Right cardiac atrium (tissue), 5 donors: Measurements from ENCODE around the gene CTSS. TPM values are rescaled to one million over a fixed set of nuclear protein-coding genes. Genes with fewer than 3 reads are reported as not detected.
"Not testable (repeated sequence)": the region's sequence is repeated elsewhere in the genome, so short reads cannot be mapped to it uniquely, and the experiment has no call there.

Experiments used
- ATAC-seq, 2 donors: fragments of 200-7000 bp; cut with Tn5 transposase; one replicate each; pipeline versions ENCODE4 v1.8.0 to v1.9.1; 2020; ENCODE audit warnings: moderate library complexity in 2 of 2, mild to moderate bottlenecking in 1 of 2
- DNase-seq, 3 donors: peaks; one replicate each; pipeline ENCODE4 v3.0.0-alpha.2; 2020
- H3K27ac ChIP-seq: one replicate; pipeline ENCODE4 v1.5.1; 2013; ENCODE audit warnings: mild to moderate bottlenecking, low read length, control low read depth, moderate library complexity
- H3K27me3 ChIP-seq: one replicate; pipeline ENCODE4 v1.6.1; 2013; ENCODE audit not compliant: control insufficient read depth, insufficient read depth
- H3K4me1 ChIP-seq: one replicate; pipeline ENCODE4 v1.6.1; 2013; ENCODE audit warnings: low read length; ENCODE audit not compliant: control insufficient read depth, insufficient read depth
- H3K4me3 ChIP-seq: one replicate; pipeline ENCODE4 v1.5.1; 2013; ENCODE audit warnings: low read length, control low read depth
- H3K9me3 ChIP-seq: one replicate; pipeline ENCODE4 v1.6.1; 2013; ENCODE audit warnings: low read length; ENCODE audit not compliant: control insufficient read depth
- WGBS: extraction: QIAGEN DNeasy Blood & Tissue Kit; methylation state at CpG from one replicate; pipeline ENCODE4 v1.1.7; 2013; 5-methylcytosine and 5-hydroxymethylcytosine counted together
- intact Hi-C, 4 donors: fragments of 100-400 bp; cut with DNase I; formaldehyde crosslinking; loops; one replicate each; pipeline versions ENCODE4 v1.11.0 to v1.14.0; 2022 to 2023
- polyA plus RNA-seq: library from polyadenylated mRNA; stranded (reverse); fragments of 200-250 nt; gene quantifications from one replicate; pipeline ENCODE4 v1.2.3, GENCODE V29; 2013
- total RNA-seq, 4 donors: library from RNA; stranded (reverse); fragmentation: NEBNext Ultra II Directional; extraction: Animal tissue kit (Norgen Biotek cat#: 25700); gene quantifications; one replicate each; pipeline ENCODE4 v1.2.1, GENCODE V29; 2021
- donor health status: healthy with polysubstance abuse.
- donor health status: DM: no; HTN: yes; CAD: no.
- donor health status: DM: no; HTN: no; CAD: no.
- donor health status: DM: no; HTN: yes; CAD: no; lungs with severe emphysema.
- donor health status: DM: yes; HTN: yes; CAD: no.

CTSS gene
- total and polyA plus RNA-seq, 5 donors: 8.7 to 64.7 (median 48.1) TPM

GRCh38 chr1:150775276-150775675, 9.7 kb upstream of the CTSS start:
- Histone ChIP-seq H3K27ac (no peak overlapping the region), H3K9me3 (no peaks in the 10 kb centered on the region), H3K4me3 (no peak overlapping the region), H3K27me3 (no peaks in the 10 kb centered on the region), H3K4me1 (no peaks in the 10 kb centered on the region)
- WGBS: 86% methylated on average over 3 of the region's 3 CpGs
- DNase-seq (no peak), ATAC-seq (no peak)
- intact Hi-C loops: no loop called here

- H3K27ac ChIP-seq: no peak overlapping the region
- H3K9me3 ChIP-seq: no peaks in the 10 kb centered on the region
- WGBS: 82% methylated on average over 4 of the region's 4 CpGs
- DNase-seq: no peak
- intact Hi-C loops: no loop called here
- H3K27me3 ChIP-seq: no peaks in the 10 kb centered on the region
- H3K4me3 ChIP-seq: no peak overlapping the region
- H3K4me1 ChIP-seq: no peaks in the 10 kb centered on the region
- no peak for ATAC-seq
Observed at GRCh38 chr1:150772326-150772725, 6.7 kb upstream of the CTSS start.

- H3K4me1 ChIP-seq, H3K4me3 ChIP-seq, H3K27me3 ChIP-seq, intact Hi-C loops, ATAC-seq, H3K9me3 ChIP-seq, H3K27ac ChIP-seq, DNase-seq: not testable (repeated sequence)
- 85% methylated on average over 1 of the region's 1 CpG for WGBS
Observed at GRCh38 chr1:150767704-150768103, 2.1 kb upstream of the CTSS start.

GRCh38 chr1:150765977-150766301, 361 bp upstream of the CTSS start:
- H3K27me3 ChIP-seq, H3K27ac ChIP-seq, intact Hi-C loops, DNase-seq, H3K4me1 ChIP-seq, H3K4me3 ChIP-seq, H3K9me3 ChIP-seq, ATAC-seq: not testable (repeated sequence)
- 87% methylated on average over 1 of the region's 1 CpG for WGBS

GRCh38 chr1:150764617-150765101, 919 bp downstream of the CTSS start:
- no peaks in the 10 kb centered on the region for H3K4me1 ChIP-seq

GRCh38 chr1:150763018-150763417, 2.6 kb downstream of the CTSS start:
- intact Hi-C loops: no loop called here
- ATAC-seq (no peak), DNase-seq (no peak)
- Histone ChIP-seq H3K27me3 (no peaks in the 10 kb centered on the region), H3K9me3 (peaks cover 2% of the 10 kb centered on the region), H3K4me1 (no peaks in the 10 kb centered on the region), H3K27ac (no peak overlapping the region), H3K4me3 (no peak overlapping the region)
- 90% methylated on average over 3 of the region's 3 CpGs for WGBS

More at GRCh38 chr1:150764617-150765101, 919 bp downstream of the CTSS start:
- WGBS: 50% methylated on average over 2 of the region's 2 CpGs
- peak in 1 of 2 donors; percentile 26 for ATAC-seq
- H3K27ac ChIP-seq: no peak overlapping the region
- H3K9me3 ChIP-seq: peaks cover 1% of the 10 kb centered on the region
- H3K27me3 ChIP-seq: no peaks in the 10 kb centered on the region
- intact Hi-C loops: no loop called here
- peak overlapping the region; percentile 77 for H3K4me3 ChIP-seq
- DNase-seq: no peak

- DNase-seq (no peak), ATAC-seq (no peak)
- Histone ChIP-seq H3K4me3 (no peak overlapping the region), H3K27ac (no peak overlapping the region), H3K9me3 (peaks cover 2% of the 10 kb centered on the region), H3K27me3 (no peaks in the 10 kb centered on the region), H3K4me1 (no peaks in the 10 kb centered on the region)
- intact Hi-C loops: no loop called here
- 87% methylated on average over 2 of the region's 2 CpGs for WGBS
Observed at GRCh38 chr1:150762552-150762951, 3.0 kb downstream of the CTSS start.

- no peaks in the 10 kb centered on the region for H3K27me3 ChIP-seq
- ATAC-seq (no peak), DNase-seq (no peak)
- intact Hi-C loops: no loop called here
- no peak overlapping the region for H3K4me3 ChIP-seq
- WGBS: 84% methylated on average over 1 of the region's 1 CpG
- no peaks in the 10 kb centered on the region for H3K4me1 ChIP-seq
- no peak overlapping the region for H3K27ac ChIP-seq
- peaks cover 2% of the 10 kb centered on the region for H3K9me3 ChIP-seq
Observed at GRCh38 chr1:150761801-150762200, 3.8 kb downstream of the CTSS start.

GRCh38 chr1:150760013-150760412, 5.6 kb downstream of the CTSS start:
- H3K9me3 ChIP-seq: peaks cover 2% of the 10 kb centered on the region
- H3K27me3 ChIP-seq: no peaks in the 10 kb centered on the region
- intact Hi-C loops: no loop called here
- ATAC-seq (no peak), DNase-seq (no peak)
- H3K4me1 ChIP-seq: no peaks in the 10 kb centered on the region
- no peak overlapping the region for H3K4me3 ChIP-seq
- no peak overlapping the region for H3K27ac ChIP-seq
- 82% methylated on average over 3 of the region's 3 CpGs for WGBS

- Histone ChIP-seq H3K4me1 (no peaks in the 10 kb centered on the region), H3K27ac (no peak overlapping the region), H3K9me3 (no peaks in the 10 kb centered on the region), H3K4me3 (no peak overlapping the region), H3K27me3 (no peaks in the 10 kb centered on the region)
- no peak for DNase-seq
- intact Hi-C loops: no loop called here
- WGBS: 94% methylated on average over 2 of the region's 2 CpGs
- no peak for ATAC-seq
Observed at GRCh38 chr1:150753416-150753815, 12.2 kb downstream of the CTSS start.

- Histone ChIP-seq H3K27me3 (no peaks in the 10 kb centered on the region), H3K27ac (no peak overlapping the region), H3K4me1 (no peaks in the 10 kb centered on the region), H3K9me3 (no peaks in the 10 kb centered on the region), H3K4me3 (no peak overlapping the region)
- WGBS: 94% methylated on average over 6 of the region's 6 CpGs
- DNase-seq (no peak), ATAC-seq (no peak)
- intact Hi-C loops: no loop called here
Observed at GRCh38 chr1:150751443-150751842, 14.1 kb downstream of the CTSS start.

- H3K27ac ChIP-seq: no peak overlapping the region
- H3K4me3 ChIP-seq: no peak overlapping the region
- intact Hi-C loops: no loop called here
- no peaks in the 10 kb centered on the region for H3K9me3 ChIP-seq
- no peaks in the 10 kb centered on the region for H3K27me3 ChIP-seq
- H3K4me1 ChIP-seq: no peaks in the 10 kb centered on the region
- no peak for DNase-seq
- ATAC-seq: no peak
- 88% methylated on average over 8 of the region's 8 CpGs for WGBS
Observed at GRCh38 chr1:150749720-150750311, 15.8 kb downstream of the CTSS start.
